IPS DF 6.9 (cell line): ENCODE measurements around the gene TIPARP.
"Not testable (repeated sequence)": the region's sequence is repeated elsewhere in the genome, so short reads cannot be mapped to it uniquely, and the experiment has no call there.

Source experiments
- DNase-seq: peaks from one replicate; pipeline ENCODE4 v3.0.0-alpha.2; 2013; ENCODE audit warnings: low read depth, low spot score
- H3K27ac ChIP-seq: one replicate; pipeline ENCODE4 v1.5.1; 2013; ENCODE audit warnings: low read length, control low read depth
- H3K27me3 ChIP-seq: 2 replicates; pipeline ENCODE4 v1.6.1; 2013; ENCODE audit warnings: mild to moderate bottlenecking, low read length; ENCODE audit not compliant: control insufficient read depth, insufficient read depth
- H3K36me3 ChIP-seq: 2 replicates; pipeline ENCODE4 v1.6.1; 2013; ENCODE audit warnings: low read length; ENCODE audit not compliant: control insufficient read depth, insufficient read depth
- H3K4me1 ChIP-seq: 2 replicates; pipeline ENCODE4 v1.6.1; 2013; ENCODE audit warnings: low read length; ENCODE audit not compliant: control insufficient read depth, insufficient read depth
- H3K4me3 ChIP-seq: 2 replicates; pipeline ENCODE4 v1.5.1; 2013; ENCODE audit warnings: mild to moderate bottlenecking, low read length
- H3K9me3 ChIP-seq: 2 replicates; pipeline ENCODE4 v1.6.1; 2013; ENCODE audit warnings: low read length, inconsistent platforms; ENCODE audit not compliant: control insufficient read depth, insufficient read depth
- WGBS: extraction: QIAGEN DNeasy Blood & Tissue Kit; methylation state at CpG from one replicate; pipeline ENCODE4 v1.1.7; 2013; ENCODE audit warnings: mixed read lengths, missing lambda C conversion rate; ENCODE audit not compliant: insufficient read length, insufficient coverage; 5-methylcytosine and 5-hydroxymethylcytosine counted together

TIPARP gene

DNA sequence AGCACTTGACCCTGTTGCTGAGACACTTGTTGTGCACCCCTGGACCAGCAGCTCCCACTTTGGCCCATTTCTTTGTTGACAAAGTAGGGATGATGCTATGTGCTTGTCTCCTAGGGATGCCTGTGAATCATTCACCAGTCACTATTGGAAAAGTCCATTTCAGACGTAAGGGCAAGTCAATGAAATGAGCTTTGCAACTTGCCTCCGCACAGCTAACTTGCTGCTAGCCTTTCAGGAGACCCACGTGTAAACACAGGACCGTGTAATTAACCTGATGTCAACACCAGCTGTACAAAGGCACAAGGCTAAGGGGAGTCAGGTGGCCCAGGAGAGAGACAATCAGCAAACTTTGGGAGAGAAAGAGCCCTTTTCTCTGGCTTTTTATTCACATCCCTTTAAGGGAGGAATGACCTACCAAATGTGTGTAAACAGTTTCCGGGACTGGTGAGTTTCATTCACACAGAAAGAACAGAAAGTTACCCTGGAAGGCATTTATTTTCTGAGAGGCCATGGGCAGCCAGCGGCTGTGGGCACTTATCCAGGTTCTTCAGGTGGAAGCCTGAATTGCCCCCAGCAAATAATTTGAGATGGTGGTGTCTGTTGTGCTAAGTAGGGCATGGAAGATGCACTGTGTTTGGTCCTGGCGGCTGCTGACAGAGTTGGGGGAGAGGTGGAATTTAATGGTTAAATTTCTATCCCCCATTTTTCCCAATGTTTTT is 54.0 kb downstream of the TIPARP start:
- H3K27me3 ChIP-seq, result no peaks in the 10 kb centered on the region
- H3K27ac ChIP-seq, result no peak overlapping the region
- H3K4me1 ChIP-seq, result no peaks in the 10 kb centered on the region
- H3K4me3 ChIP-seq, result no peak overlapping the region
- no CpG with 5 or more reads among the region's 7 CpGs for WGBS
- no peaks in the 10 kb centered on the region for H3K36me3 ChIP-seq
- H3K9me3 ChIP-seq, result no peaks in the 10 kb centered on the region
- no peak for DNase-seq

DNA sequence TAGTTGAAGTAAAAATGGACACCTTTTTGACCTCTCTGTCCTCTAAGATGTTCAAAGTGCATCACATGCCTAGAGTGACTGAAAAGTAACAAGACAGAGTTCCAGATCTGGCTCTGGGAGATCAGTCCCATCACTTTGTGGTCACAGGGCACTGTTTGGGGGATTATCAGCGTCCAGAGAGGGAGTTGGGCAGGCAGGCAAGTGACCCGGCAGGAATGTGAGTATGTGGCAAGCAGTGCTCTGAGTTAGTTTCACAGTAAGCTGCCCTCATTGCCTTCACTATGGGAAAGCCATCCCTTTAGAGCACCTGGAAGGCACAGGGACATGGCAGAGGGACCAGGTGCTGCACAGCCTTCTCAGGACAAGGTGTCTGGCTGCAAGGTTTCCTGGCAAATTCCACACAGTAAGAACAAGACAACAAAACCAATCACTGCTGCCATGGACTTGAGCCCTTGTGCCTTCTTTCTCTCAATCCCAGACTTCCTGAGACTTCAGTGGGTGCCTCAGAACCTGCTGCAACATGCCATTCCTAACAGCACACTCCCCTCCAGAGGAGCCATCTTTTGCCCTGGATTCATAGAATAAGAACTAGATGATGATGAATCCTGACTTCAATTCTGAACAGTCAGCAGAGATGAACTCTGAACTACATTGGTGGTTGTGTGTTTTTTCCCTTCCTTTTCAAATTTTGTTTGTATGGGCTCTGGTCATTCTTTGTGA is 55.2 kb downstream of the TIPARP start:
- H3K4me1 ChIP-seq, result no peaks in the 10 kb centered on the region
- no peaks in the 10 kb centered on the region for H3K36me3 ChIP-seq
- no CpG with 5 or more reads among the region's 2 CpGs for WGBS
- no peak overlapping the region for H3K4me3 ChIP-seq
- DNase-seq, result no peak
- no peaks in the 10 kb centered on the region for H3K27me3 ChIP-seq
- no peak overlapping the region for H3K27ac ChIP-seq
- H3K9me3 ChIP-seq, result no peaks in the 10 kb centered on the region

DNA sequence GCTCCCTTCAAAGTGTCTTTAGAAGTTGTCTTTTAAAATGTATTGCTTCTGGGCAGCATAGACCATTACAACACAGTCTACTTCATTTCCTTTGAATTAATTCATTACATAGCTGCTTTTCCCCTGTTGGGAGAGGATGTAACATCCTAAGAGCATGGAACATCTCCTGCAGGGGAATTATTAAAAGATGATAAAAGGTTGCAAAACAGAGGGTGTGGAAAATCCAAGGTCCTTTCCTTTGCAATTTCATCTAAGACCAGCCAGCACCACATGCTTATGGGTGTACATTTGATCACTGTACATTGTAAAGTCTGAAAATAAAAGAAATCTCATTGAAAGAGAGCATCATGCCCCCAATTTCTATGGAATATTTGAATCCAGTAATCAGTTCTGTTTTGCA is 57.4 kb downstream of the TIPARP start:
- H3K27me3 ChIP-seq, result no peaks in the 10 kb centered on the region
- no peaks in the 10 kb centered on the region for H3K4me1 ChIP-seq
- H3K36me3 ChIP-seq, result no peaks in the 10 kb centered on the region
- H3K27ac ChIP-seq, result no peak overlapping the region
- no peak overlapping the region for H3K4me3 ChIP-seq
- no peaks in the 10 kb centered on the region for H3K9me3 ChIP-seq
- no peak for DNase-seq

DNA sequence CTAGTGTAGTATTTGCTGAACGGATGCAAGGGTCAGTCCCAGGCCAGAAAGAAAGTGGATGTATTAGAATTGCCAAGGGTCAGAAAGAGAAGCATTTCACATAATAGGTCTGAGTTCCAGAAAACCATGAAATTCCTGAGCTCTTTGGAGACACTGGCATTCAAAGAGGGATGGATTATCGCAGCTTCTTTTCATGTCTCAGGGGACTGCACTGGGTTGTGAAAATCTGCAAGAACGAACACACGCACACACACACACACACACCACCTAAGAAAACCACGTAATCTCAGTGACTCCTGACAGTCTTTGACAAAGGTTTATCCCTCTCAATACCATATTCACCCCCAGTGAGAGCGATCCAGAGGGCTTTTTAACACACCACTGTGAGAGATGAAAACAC is 57.9 kb downstream of the TIPARP start:
- H3K9me3 ChIP-seq, result no peaks in the 10 kb centered on the region
- no peaks in the 10 kb centered on the region for H3K4me1 ChIP-seq
- no peaks in the 10 kb centered on the region for H3K27me3 ChIP-seq
- no peak overlapping the region for H3K27ac ChIP-seq
- DNase-seq, result no peak
- no CpG with 5 or more reads among the region's 6 CpGs for WGBS
- no peaks in the 10 kb centered on the region for H3K36me3 ChIP-seq
- no peak overlapping the region for H3K4me3 ChIP-seq

DNA sequence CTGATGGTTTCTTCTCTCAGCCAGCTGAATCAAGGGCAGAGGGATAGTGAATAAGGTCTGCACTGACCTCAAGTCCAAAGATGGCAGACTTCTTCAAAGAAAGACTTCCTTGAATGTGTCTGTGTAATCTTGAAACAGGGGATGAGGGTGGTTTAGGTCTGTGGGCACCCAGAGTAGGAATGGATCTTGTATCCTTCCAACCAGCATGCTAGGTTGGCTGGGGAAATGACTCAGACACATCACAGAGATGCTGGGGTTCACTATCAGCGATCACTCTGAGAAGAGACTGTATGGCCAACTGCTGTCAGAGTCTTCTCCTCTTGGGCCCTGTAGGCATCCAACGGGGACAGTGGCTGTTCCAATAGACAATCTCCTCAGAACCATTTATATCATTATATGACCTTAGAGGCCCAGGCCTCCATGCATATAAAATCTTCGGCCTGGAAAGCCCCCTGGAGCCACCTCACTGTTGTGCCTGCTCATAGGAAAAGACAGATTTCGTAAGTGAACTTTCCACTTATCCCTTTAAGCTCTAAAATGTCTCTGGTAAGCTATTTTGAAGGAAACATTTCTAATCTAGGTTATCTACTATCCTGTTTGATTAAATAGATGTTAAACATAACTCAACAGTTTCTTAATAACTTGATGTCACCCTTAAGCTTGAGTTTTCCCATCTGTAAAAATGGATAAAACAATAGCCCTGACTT is 58.5 kb downstream of the TIPARP start:
- WGBS, result no CpG with 5 or more reads among the region's 4 CpGs
- Histone ChIP-seq H3K27ac (no peak overlapping the region), H3K36me3 (no peaks in the 10 kb centered on the region), H3K4me3 (no peak overlapping the region), H3K9me3 (no peaks in the 10 kb centered on the region), H3K4me1 (no peaks in the 10 kb centered on the region), H3K27me3 (no peaks in the 10 kb centered on the region)
- DNase-seq, result no peak

DNA sequence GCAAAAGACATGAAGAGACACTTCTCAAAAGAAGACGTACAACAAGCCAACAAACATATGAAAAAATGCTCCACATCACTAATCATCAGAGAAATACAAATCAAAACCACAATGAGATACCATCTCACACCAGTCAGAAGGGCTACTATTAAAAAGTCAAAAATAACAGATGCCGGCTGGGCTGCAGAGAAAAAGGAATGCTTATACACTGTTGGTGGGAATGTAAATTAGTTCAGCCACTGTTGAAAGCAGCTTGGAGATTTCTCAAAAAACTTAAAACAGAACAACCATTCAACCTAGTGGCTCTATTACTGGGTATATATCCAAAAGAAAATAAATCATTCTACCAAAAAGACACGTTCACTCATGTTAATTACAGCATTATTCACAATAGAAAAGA is 60.3 kb downstream of the TIPARP start:
- not testable (repeated sequence) for H3K36me3 ChIP-seq, H3K4me1 ChIP-seq, H3K4me3 ChIP-seq, H3K27me3 ChIP-seq, H3K27ac ChIP-seq, DNase-seq, H3K9me3 ChIP-seq
- WGBS, result no CpG with 5 or more reads among the region's 3 CpGs

DNA sequence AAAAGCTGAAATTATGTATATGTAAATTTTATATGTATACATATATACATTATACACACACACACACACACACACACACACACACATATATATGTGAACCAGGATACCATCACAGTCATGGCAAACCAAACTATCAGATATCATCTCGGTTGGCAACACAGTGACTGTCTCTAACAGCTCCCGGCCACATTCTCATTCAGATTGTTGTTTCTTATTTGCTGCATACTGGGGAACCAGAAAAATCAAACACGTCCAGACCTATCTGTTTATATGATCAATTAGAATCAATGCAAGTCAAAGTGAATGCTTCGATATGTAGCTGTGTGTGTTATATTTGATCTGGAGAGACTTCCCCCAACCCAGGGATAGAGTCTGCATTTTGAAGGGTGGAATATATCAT is 61.1 kb downstream of the TIPARP start:
- H3K36me3 ChIP-seq, result no peaks in the 10 kb centered on the region
- no peaks in the 10 kb centered on the region for H3K27me3 ChIP-seq
- no peaks in the 10 kb centered on the region for H3K4me1 ChIP-seq
- no peak for DNase-seq
- no peaks in the 10 kb centered on the region for H3K9me3 ChIP-seq
- WGBS, result no CpG with 5 or more reads among the region's 4 CpGs
- H3K4me3 ChIP-seq, result no peak overlapping the region
- H3K27ac ChIP-seq, result no peak overlapping the region

DNA sequence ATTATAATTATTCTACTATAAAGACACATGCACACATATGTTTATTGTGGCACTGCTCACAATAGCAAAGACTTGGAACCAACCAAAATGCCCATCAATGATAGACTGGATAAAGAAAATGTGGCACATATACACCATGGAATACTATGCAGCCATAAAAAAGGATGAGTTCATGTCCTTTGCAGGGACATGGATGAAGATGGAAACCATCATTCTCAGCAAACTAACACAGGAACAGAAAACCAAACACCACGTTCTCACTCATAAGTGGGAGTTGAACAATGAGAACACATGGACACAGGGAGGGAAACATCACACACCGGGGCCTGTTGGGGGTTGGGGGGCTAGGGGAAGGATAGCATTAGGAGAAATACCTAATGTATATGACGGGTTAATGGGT is 62.7 kb downstream of the TIPARP start:
- H3K4me1 ChIP-seq, H3K36me3 ChIP-seq, H3K4me3 ChIP-seq, H3K27me3 ChIP-seq, H3K9me3 ChIP-seq, DNase-seq, H3K27ac ChIP-seq: not testable (repeated sequence)
- WGBS, result no CpG with 5 or more reads among the region's 3 CpGs

DNA sequence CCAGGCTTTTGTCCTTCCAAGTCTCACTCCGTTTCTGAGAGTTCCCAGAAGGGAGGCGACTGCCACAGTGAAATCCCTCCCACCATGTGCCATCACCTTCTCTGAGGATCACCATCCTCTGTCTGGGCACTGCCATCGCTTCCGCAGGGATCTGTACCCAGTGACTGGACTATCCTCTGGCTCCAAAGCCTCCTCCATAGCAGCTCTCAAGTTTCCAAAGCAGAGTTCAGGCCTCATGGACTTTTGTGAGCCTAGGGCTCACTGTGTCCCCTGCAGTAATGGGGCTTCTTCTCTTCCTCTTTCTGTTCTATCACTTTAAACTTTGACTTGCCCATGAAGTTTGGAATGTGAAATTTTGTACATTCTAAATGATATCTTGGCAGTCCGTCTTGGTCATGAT is 63.9 kb downstream of the TIPARP start:
- DNase-seq, result no peak
- H3K27me3 ChIP-seq, result no peaks in the 10 kb centered on the region
- no peak overlapping the region for H3K4me3 ChIP-seq
- no peaks in the 10 kb centered on the region for H3K9me3 ChIP-seq
- H3K27ac ChIP-seq, result no peak overlapping the region
- no peaks in the 10 kb centered on the region for H3K4me1 ChIP-seq
- no peaks in the 10 kb centered on the region for H3K36me3 ChIP-seq
- WGBS, result no CpG with 5 or more reads among the region's 5 CpGs

DNA sequence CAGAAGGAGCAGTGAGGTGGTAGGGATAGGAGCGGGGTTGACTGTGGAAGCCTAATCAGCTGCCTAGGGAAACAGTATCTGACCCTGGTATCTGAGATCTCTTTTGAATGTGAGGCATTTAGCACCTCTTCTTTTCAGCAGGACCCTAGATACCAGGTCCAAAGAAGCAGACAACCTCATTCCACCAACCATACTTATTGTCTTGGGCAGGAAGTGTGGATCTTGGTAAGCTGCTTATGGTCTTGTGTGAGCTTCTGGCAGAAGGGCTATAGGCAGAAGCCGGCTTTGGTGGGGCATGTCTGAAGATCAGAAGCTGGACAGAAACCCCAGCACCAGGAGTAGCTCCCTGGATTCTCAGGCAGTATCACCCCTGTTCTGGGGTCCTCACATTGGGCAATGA is 65.6 kb downstream of the TIPARP start:
- H3K4me1 ChIP-seq, result no peaks in the 10 kb centered on the region
- H3K36me3 ChIP-seq, result no peaks in the 10 kb centered on the region
- H3K4me3 ChIP-seq, result no peak overlapping the region
- DNase-seq, result no peak
- no CpG with 5 or more reads among the region's 2 CpGs for WGBS
- no peaks in the 10 kb centered on the region for H3K9me3 ChIP-seq
- no peaks in the 10 kb centered on the region for H3K27me3 ChIP-seq
- no peak overlapping the region for H3K27ac ChIP-seq
